WTC11 (cell line): ENCODE results near the gene MXRA7. TPM values are rescaled to one million over a fixed set of nuclear protein-coding genes. Genes with fewer than 3 reads are reported as not detected.

Source experiments
- ATAC-seq: fragments of 200-7000 bp; cut with Tn5 transposase; 2 replicates; pipeline ENCODE4 v1.10.0; 2021; ENCODE audit warnings: mild to moderate bottlenecking, moderate library complexity
- CTCF ChIA-PET: fragments of 300-600 bp; sonication (Branson Sonifier 250); formaldehyde crosslinking; loops from one replicate; lab custom pipeline; 2021; ENCODE audit warnings: antibody characterized with exemption; lab: Charles Lee
- POLR2A ChIA-PET: fragments of 350-600 bp; sonication (Branson Sonifier 250); formaldehyde crosslinking; loops from one replicate; lab custom pipeline; 2021; ENCODE audit warnings: antibody characterized with exemption; lab: Charles Lee
- DNase-seq: peaks from one replicate; pipeline ENCODE4 v3.0.0; 2021; ENCODE audit warnings: low spot score
- H3K27ac Mint-ChIP-seq: 2 replicates; pipeline ENCODE4 v1.8.0; 2021; ENCODE audit warnings: mixed read lengths
- H3K27me3 Mint-ChIP-seq: 2 replicates; pipeline ENCODE4 v1.8.0; 2021; ENCODE audit warnings: low read depth, mild to moderate bottlenecking, moderate library complexity, mixed read lengths
- H3K36me3 Mint-ChIP-seq: 2 replicates; pipeline ENCODE4 v1.8.0; 2021; ENCODE audit warnings: mixed read lengths
- H3K4me1 Mint-ChIP-seq: 2 replicates; pipeline ENCODE4 v1.8.0; 2022; ENCODE audit warnings: mixed read lengths
- H3K4me3 Mint-ChIP-seq: 2 replicates; pipeline ENCODE4 v1.8.0; 2021; ENCODE audit warnings: mild to moderate bottlenecking, moderate library complexity, mixed read lengths
- H3K9me3 Mint-ChIP-seq: 2 replicates; pipeline ENCODE4 v1.8.0; 2021; ENCODE audit warnings: mixed read lengths
- FOXJ3 ChIP-seq: sonication (generic); formaldehyde crosslinking; IDR thresholded peaks from 2 replicates; pipeline ENCODE4 v1.9.0; 2021; ENCODE audit warnings: missing genetic modification reagents, mild to moderate bottlenecking, borderline replicate concordance
- JUN ChIP-seq: sonication (generic); formaldehyde crosslinking; IDR thresholded peaks from 2 replicates; pipeline ENCODE4 v1.8.0; 2023; ENCODE audit warnings: mild to moderate bottlenecking, missing genetic modification reagents
- MYBL2 ChIP-seq: sonication (generic); formaldehyde crosslinking; IDR thresholded peaks from 2 replicates; pipeline ENCODE4 v1.8.1; 2023; ENCODE audit warnings: mild to moderate bottlenecking, moderate library complexity, missing genetic modification reagents
- NFE2L1 ChIP-seq: sonication (generic); formaldehyde crosslinking; IDR thresholded peaks from 2 replicates; pipeline ENCODE4 v1.8.1; 2023; ENCODE audit warnings: missing genetic modification reagents
- NFYB ChIP-seq: sonication (generic); formaldehyde crosslinking; conservative IDR thresholded peaks from 2 replicates; pipeline ENCODE4 v1.8.0; 2022; ENCODE audit warnings: low read depth, missing genetic modification reagents
- NR2C2 ChIP-seq: sonication (generic); formaldehyde crosslinking; IDR thresholded peaks from 2 replicates; pipeline ENCODE4 v1.8.0; 2022; ENCODE audit warnings: mild to moderate bottlenecking, missing genetic modification reagents
- RORB ChIP-seq: fragments of 250-450 bp; sonication (Bioruptor Pico); IDR thresholded peaks from 2 replicates; pipeline ENCODE4 v1.9.0; 2021; ENCODE audit warnings: mild to moderate bottlenecking
- SMAD4 ChIP-seq: sonication (generic); formaldehyde crosslinking; IDR thresholded peaks from 2 replicates; pipeline ENCODE4 v1.8.0; 2022; ENCODE audit warnings: mild to moderate bottlenecking, missing genetic modification reagents
- SP1 ChIP-seq: sonication (generic); formaldehyde crosslinking; conservative IDR thresholded peaks from 2 replicates; pipeline ENCODE4 v1.8.1; 2022; ENCODE audit warnings: missing genetic modification reagents
- TEAD1 ChIP-seq: sonication (generic); formaldehyde crosslinking; IDR thresholded peaks from 2 replicates; pipeline ENCODE4 v1.8.0; 2022; ENCODE audit warnings: mild to moderate bottlenecking, missing genetic modification reagents
- TP53 ChIP-seq: sonication (generic); formaldehyde crosslinking; IDR thresholded peaks from 2 replicates; pipeline ENCODE4 v1.8.1; 2023; ENCODE audit warnings: mild to moderate bottlenecking, missing genetic modification reagents
- ZBTB21 ChIP-seq: sonication (generic); formaldehyde crosslinking; IDR thresholded peaks from 2 replicates; pipeline ENCODE4 v1.8.1; 2023; ENCODE audit warnings: mild to moderate bottlenecking, missing genetic modification reagents, borderline replicate concordance
- ZNF138 ChIP-seq: sonication (generic); formaldehyde crosslinking; conservative IDR thresholded peaks from 2 replicates; pipeline ENCODE4 v1.8.1; 2022; ENCODE audit warnings: mild to moderate bottlenecking, moderate library complexity, missing genetic modification reagents
- ZNF219 ChIP-seq: sonication (generic); formaldehyde crosslinking; IDR thresholded peaks from 2 replicates; pipeline ENCODE4 v1.8.0; 2023; ENCODE audit warnings: missing genetic modification reagents, mild to moderate bottlenecking, borderline replicate concordance
- ZNF423 ChIP-seq: fragments of 250-450 bp; sonication (Bioruptor Pico); IDR thresholded peaks from 2 replicates; pipeline ENCODE4 v2.1.2; 2022; ENCODE audit warnings: mild to moderate bottlenecking, moderate library complexity
- total RNA-seq: library from RNA; stranded (reverse); gene quantifications from 3 replicates; pipeline ENCODE4 v1.2.3, GENCODE V29; 2021
- TF ChIP-seq, protein P1 (sequence below): fragments of 250-450 bp; sonication (Bioruptor Pico); IDR thresholded peaks from 2 replicates; pipeline ENCODE4 v1.9.0; 2021; ENCODE audit warnings: mild to moderate bottlenecking, borderline replicate concordance
- TF ChIP-seq, protein P2 (sequence below): sonication (generic); formaldehyde crosslinking; IDR thresholded peaks from 2 replicates; pipeline ENCODE4 v1.8.1; 2022; ENCODE audit warnings: low read depth, mild to moderate bottlenecking, moderate library complexity, missing genetic modification reagents, borderline replicate concordance
- TF ChIP-seq, protein P3 (sequence below): sonication (generic); formaldehyde crosslinking; IDR thresholded peaks from 2 replicates; pipeline ENCODE4 v1.8.0; 2023; ENCODE audit warnings: missing genetic modification reagents, mild to moderate bottlenecking, borderline replicate concordance
- TF ChIP-seq, protein P4 (sequence below): fragments of 250-450 bp; sonication (Bioruptor Pico); IDR thresholded peaks from 2 replicates; pipeline ENCODE4 v1.8.0; 2021; ENCODE audit warnings: mild to moderate bottlenecking
- TF ChIP-seq, protein P5 (sequence below): sonication (generic); formaldehyde crosslinking; IDR thresholded peaks from 2 replicates; pipeline ENCODE4 v1.8.1; 2023; ENCODE audit warnings: mild to moderate bottlenecking, missing genetic modification reagents

The MXRA7 gene
- total RNA-seq, 1 experiment from 2014 or later = 46.5 TPM

DNA sequence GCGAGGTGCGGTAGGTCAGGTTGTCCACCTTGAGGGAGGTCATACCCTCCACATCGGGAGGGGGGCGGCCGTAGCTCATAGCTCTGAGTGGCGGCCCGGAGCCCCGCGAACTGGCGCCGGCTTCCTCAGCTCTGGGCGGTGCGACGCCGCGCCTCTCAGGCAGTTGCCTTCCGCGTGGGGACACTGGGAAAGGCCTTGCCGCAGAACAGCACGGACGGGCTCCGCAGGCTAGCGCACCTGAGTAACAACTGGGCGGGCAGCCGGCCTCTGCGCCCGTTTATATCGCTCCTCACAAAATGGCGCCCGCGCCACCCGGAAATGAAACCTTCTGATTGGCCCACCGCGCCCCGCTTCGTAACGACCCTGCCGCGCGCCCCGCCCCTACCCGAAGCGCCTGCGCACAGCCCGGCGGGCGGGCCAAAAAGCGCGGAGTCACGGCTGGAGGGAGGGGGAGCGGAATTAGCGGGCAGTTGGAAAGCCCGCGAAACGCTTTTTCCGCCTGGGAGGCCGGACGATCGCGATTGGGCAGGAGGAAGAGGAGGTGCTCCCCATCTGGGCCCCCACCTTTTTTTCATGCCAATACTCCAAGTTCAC is 26.4 kb upstream of the MXRA7 start, which contains the start of gene SRSF2 (continued):
- TF ChIP-seq, protein P1, sequence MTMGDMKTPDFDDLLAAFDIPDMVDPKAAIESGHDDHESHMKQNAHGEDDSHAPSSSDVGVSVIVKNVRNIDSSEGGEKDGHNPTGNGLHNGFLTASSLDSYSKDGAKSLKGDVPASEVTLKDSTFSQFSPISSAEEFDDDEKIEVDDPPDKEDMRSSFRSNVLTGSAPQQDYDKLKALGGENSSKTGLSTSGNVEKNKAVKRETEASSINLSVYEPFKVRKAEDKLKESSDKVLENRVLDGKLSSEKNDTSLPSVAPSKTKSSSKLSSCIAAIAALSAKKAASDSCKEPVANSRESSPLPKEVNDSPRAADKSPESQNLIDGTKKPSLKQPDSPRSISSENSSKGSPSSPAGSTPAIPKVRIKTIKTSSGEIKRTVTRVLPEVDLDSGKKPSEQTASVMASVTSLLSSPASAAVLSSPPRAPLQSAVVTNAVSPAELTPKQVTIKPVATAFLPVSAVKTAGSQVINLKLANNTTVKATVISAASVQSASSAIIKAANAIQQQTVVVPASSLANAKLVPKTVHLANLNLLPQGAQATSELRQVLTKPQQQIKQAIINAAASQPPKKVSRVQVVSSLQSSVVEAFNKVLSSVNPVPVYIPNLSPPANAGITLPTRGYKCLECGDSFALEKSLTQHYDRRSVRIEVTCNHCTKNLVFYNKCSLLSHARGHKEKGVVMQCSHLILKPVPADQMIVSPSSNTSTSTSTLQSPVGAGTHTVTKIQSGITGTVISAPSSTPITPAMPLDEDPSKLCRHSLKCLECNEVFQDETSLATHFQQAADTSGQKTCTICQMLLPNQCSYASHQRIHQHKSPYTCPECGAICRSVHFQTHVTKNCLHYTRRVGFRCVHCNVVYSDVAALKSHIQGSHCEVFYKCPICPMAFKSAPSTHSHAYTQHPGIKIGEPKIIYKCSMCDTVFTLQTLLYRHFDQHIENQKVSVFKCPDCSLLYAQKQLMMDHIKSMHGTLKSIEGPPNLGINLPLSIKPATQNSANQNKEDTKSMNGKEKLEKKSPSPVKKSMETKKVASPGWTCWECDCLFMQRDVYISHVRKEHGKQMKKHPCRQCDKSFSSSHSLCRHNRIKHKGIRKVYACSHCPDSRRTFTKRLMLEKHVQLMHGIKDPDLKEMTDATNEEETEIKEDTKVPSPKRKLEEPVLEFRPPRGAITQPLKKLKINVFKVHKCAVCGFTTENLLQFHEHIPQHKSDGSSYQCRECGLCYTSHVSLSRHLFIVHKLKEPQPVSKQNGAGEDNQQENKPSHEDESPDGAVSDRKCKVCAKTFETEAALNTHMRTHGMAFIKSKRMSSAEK = peak; percentile 84; the same call in 1 of the 2 replicates
- TF ChIP-seq TP53 (CRISPR knock-in tag) = 0 out of 2 replicates have a peak, but pooled peaks have one; percentile 77
- TF ChIP-seq TEAD1 (CRISPR knock-in tag) = no peak
- TF ChIP-seq, protein P2, sequence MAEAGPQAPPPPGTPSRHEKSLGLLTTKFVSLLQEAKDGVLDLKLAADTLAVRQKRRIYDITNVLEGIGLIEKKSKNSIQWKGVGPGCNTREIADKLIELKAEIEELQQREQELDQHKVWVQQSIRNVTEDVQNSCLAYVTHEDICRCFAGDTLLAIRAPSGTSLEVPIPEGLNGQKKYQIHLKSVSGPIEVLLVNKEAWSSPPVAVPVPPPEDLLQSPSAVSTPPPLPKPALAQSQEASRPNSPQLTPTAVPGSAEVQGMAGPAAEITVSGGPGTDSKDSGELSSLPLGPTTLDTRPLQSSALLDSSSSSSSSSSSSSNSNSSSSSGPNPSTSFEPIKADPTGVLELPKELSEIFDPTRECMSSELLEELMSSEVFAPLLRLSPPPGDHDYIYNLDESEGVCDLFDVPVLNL (CRISPR knock-in tag) = peak; percentile 81
- 0 out of 2 replicates have a peak, but pooled peaks have one; percentile 57 for TF ChIP-seq ZNF219 (CRISPR knock-in tag)
- TF ChIP-seq, protein P3, sequence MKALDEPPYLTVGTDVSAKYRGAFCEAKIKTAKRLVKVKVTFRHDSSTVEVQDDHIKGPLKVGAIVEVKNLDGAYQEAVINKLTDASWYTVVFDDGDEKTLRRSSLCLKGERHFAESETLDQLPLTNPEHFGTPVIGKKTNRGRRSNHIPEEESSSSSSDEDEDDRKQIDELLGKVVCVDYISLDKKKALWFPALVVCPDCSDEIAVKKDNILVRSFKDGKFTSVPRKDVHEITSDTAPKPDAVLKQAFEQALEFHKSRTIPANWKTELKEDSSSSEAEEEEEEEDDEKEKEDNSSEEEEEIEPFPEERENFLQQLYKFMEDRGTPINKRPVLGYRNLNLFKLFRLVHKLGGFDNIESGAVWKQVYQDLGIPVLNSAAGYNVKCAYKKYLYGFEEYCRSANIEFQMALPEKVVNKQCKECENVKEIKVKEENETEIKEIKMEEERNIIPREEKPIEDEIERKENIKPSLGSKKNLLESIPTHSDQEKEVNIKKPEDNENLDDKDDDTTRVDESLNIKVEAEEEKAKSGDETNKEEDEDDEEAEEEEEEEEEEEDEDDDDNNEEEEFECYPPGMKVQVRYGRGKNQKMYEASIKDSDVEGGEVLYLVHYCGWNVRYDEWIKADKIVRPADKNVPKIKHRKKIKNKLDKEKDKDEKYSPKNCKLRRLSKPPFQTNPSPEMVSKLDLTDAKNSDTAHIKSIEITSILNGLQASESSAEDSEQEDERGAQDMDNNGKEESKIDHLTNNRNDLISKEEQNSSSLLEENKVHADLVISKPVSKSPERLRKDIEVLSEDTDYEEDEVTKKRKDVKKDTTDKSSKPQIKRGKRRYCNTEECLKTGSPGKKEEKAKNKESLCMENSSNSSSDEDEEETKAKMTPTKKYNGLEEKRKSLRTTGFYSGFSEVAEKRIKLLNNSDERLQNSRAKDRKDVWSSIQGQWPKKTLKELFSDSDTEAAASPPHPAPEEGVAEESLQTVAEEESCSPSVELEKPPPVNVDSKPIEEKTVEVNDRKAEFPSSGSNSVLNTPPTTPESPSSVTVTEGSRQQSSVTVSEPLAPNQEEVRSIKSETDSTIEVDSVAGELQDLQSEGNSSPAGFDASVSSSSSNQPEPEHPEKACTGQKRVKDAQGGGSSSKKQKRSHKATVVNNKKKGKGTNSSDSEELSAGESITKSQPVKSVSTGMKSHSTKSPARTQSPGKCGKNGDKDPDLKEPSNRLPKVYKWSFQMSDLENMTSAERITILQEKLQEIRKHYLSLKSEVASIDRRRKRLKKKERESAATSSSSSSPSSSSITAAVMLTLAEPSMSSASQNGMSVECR (CRISPR knock-in tag) = peak; percentile 93
- peak; percentile 44; the same call in 1 of the 2 replicates for TF ChIP-seq NFYB
- peak; percentile 91 for TF ChIP-seq SP1 (CRISPR knock-in tag)
- peak; percentile 93 for TF ChIP-seq MYBL2 (CRISPR knock-in tag)
- peak; percentile 100 for TF ChIP-seq NFE2L1 (CRISPR knock-in tag)
- no peak for TF ChIP-seq ZNF423 (CRISPR knock-in tag)
- peak; percentile 40; the same call in 1 of the 2 replicates for TF ChIP-seq JUN (CRISPR knock-in tag)
- TF ChIP-seq ZNF138 (CRISPR knock-in tag) = no peak; the same call in 1 of the 2 replicates

DNA sequence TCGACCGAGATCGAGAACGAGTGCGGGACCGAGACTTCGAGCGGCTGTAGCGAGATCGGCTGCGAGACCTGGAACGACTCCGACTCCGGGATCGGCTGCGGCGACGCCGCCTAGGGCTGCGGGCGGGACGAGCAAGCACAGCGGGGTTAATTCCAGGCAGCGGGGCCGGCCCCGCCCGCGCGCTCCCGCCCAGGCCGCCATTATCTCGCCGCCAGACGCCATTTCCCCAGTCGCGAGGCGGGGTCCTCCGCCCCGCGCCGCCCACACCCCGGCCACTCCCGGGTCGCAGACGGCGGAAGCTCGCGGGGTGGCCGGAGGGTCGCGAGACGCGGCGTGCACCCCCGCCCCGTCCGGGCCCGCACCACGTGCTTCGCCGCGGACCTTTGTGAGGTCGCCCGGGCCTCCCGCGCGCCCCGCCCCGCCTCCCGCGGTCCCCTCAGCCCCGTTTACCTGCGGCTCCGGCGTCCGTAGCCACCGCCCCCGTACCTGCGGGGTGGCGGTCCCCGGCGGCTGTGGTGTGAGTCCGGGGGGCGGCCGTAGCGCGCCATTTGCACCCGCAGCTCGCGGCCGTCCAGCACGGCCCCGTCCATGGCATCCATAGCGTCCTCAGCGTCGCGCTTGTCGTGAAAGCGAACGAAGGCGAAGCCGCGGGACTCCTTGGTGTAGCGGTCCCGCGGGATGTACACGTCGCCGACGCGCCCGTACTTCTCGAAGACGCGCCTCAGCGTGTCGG is 25.8 kb upstream of the MXRA7 start:
- Mint-ChIP-seq H3K9me3 (no peaks in the 10 kb centered on the region), H3K27ac (peak overlapping the region; percentile 98), H3K36me3 (peaks cover 48% of the 10 kb centered on the region)
- TF ChIP-seq ZBTB21 (CRISPR knock-in tag) (no peak), RORB (CRISPR knock-in tag) (no peak), ZNF423 (CRISPR knock-in tag) (no peak), SMAD4 (peak; percentile 5; the same call in 1 of the 2 replicates), NR2C2 (CRISPR knock-in tag) (0 out of 2 replicates have a peak, but pooled peaks have one; percentile 12), ZNF138 (CRISPR knock-in tag) (no peak), FOXJ3 (CRISPR knock-in tag) (no peak)
- TF ChIP-seq, protein P4, sequence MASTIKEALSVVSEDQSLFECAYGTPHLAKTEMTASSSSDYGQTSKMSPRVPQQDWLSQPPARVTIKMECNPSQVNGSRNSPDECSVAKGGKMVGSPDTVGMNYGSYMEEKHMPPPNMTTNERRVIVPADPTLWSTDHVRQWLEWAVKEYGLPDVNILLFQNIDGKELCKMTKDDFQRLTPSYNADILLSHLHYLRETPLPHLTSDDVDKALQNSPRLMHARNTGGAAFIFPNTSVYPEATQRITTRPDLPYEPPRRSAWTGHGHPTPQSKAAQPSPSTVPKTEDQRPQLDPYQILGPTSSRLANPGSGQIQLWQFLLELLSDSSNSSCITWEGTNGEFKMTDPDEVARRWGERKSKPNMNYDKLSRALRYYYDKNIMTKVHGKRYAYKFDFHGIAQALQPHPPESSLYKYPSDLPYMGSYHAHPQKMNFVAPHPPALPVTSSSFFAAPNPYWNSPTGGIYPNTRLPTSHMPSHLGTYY = no peak
- TF ChIP-seq, protein P5, sequence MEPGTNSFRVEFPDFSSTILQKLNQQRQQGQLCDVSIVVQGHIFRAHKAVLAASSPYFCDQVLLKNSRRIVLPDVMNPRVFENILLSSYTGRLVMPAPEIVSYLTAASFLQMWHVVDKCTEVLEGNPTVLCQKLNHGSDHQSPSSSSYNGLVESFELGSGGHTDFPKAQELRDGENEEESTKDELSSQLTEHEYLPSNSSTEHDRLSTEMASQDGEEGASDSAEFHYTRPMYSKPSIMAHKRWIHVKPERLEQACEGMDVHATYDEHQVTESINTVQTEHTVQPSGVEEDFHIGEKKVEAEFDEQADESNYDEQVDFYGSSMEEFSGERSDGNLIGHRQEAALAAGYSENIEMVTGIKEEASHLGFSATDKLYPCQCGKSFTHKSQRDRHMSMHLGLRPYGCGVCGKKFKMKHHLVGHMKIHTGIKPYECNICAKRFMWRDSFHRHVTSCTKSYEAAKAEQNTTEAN (CRISPR knock-in tag) = no peak

More for the DNA sequence above, 25.8 kb upstream of the MXRA7 start:
- ChIA-PET CTCF (no interaction called here), POLR2A (interaction anchor here (3.1 kb wide), 1 partner anchor 9 kb away, joined by 28 read pairs; the partner anchor contains the start of genes JMJD6 and METTL23)
- peak overlapping the region; percentile 99 for H3K4me3 Mint-ChIP-seq
- peak; percentile 70 for DNase-seq
- ATAC-seq = no peak; the same call in 1 of the 2 replicates
- H3K27me3 Mint-ChIP-seq = no peaks in the 10 kb centered on the region
- peaks cover 42% of the 10 kb centered on the region for H3K4me1 Mint-ChIP-seq
